8988T (cell line): ENCODE data around the gene ZFP64.

Experiments
- DNase-seq: peaks from one replicate; pipeline ENCODE4 v3.0.0; 2011

The ZFP64 gene

GRCh38 chr20:52103335-52103912, 88.2 kb downstream of the ZFP64 start:
- no peak for DNase-seq

GRCh38 chr20:52102559-52102958, 89.0 kb downstream of the ZFP64 start:
- DNase-seq = no peak

GRCh38 chr20:52102126-52102525, 89.5 kb downstream of the ZFP64 start:
- no peak for DNase-seq
